T-helper 1 cell treated with Interleukin-12 subunit alpha and Interleukin-12 subunit beta and Interleukin-4 antibody, amounts not matched to agents 30 ng/mL and 1 ng/mL, for 36 hours (primary cell): ENCODE data around the gene SLC5A4. TPM values are rescaled to one million over a fixed set of nuclear protein-coding genes. Genes with fewer than 3 reads are reported as not detected.
"Not testable (repeated sequence)": the region's sequence is repeated elsewhere in the genome, so short reads cannot be mapped to it uniquely, and the experiment has no call there.

Experiments used
- intact Hi-C: fragments of 100-400 bp; cut with micrococcal nuclease; formaldehyde crosslinking; loops from one replicate; pipeline ENCODE4 v1.15.1; 2024
- total RNA-seq: library from RNA; stranded (reverse); gene quantifications from 2 replicates; pipeline ENCODE4 v1.2.3, GENCODE V29; 2022

The SLC5A4 gene
- total RNA-seq, 1 donor from 2014 or later, result not detected

- intact Hi-C loops, result no loop called here
These were observed 52.5 kb downstream of the SLC5A4 start for GRCh38 chr22:32202539-32203180.

- intact Hi-C loops, result no loop called here
These were observed 53.0 kb downstream of the SLC5A4 start for GRCh38 chr22:32202161-32202538.

- intact Hi-C loops, result no loop called here
These were observed 54.4 kb downstream of the SLC5A4 start for GRCh38 chr22:32200752-32201151.

- intact Hi-C loops, result no loop called here
These were observed 55.2 kb downstream of the SLC5A4 start for GRCh38 chr22:32199961-32200360.

GRCh38 chr22:32199341-32199740 is 55.8 kb downstream of the SLC5A4 start:
- intact Hi-C loops, result no loop called here

- intact Hi-C loops, result not testable (repeated sequence)
These were observed 57.5 kb downstream of the SLC5A4 start for GRCh38 chr22:32197553-32198226.

- intact Hi-C loops, result not testable (repeated sequence)
These were observed 59.2 kb downstream of the SLC5A4 start for GRCh38 chr22:32195900-32196299.

- intact Hi-C loops, result not testable (repeated sequence)
These were observed 61.8 kb downstream of the SLC5A4 start for GRCh38 chr22:32193346-32193745.

- intact Hi-C loops, result not testable (repeated sequence)
These were observed 64.1 kb downstream of the SLC5A4 start for GRCh38 chr22:32191021-32191420.

- intact Hi-C loops, result no loop called here
These were observed 69.3 kb downstream of the SLC5A4 start for GRCh38 chr22:32185821-32186220.

GRCh38 chr22:32183625-32184024 is 71.5 kb downstream of the SLC5A4 start:
- intact Hi-C loops, result no loop called here

GRCh38 chr22:32181043-32181442 is 74.1 kb downstream of the SLC5A4 start:
- intact Hi-C loops, result no loop called here

GRCh38 chr22:32177221-32177765 is 77.9 kb downstream of the SLC5A4 start:
- intact Hi-C loops, result no loop called here

GRCh38 chr22:32175683-32176644 is 79.2 kb downstream of the SLC5A4 start:
- intact Hi-C loops, result no loop called here

GRCh38 chr22:32175115-32175514 is 80.0 kb downstream of the SLC5A4 start:
- intact Hi-C loops, result no loop called here

Other genes starting within 250 kb of the SLC5A4 start
- not detected in 2 replicates for gene SLC5A1, start 212.1 kb downstream of the SLC5A4 start, total RNA-seq
- gene C22orf42, start 96.0 kb downstream of the SLC5A4 start, total RNA-seq, result not detected in 2 replicates
- gene RFPL2, start 50.3 kb downstream of the SLC5A4 start, total RNA-seq, result 0.15 TPM in 1 of 2 replicates, not detected in the other
- gene RFPL3, start 102.5 kb upstream of the SLC5A4 start, total RNA-seq, result not detected in 2 replicates
- 67.4 and 69.5 TPM in 2 replicates for gene RTCB, start 156.9 kb upstream of the SLC5A4 start, total RNA-seq
- gene BPIFC, start 209.1 kb upstream of the SLC5A4 start, total RNA-seq, result not detected in 2 replicates
- gene FBXO7, start 219.5 kb upstream of the SLC5A4 start, total RNA-seq, result 91.3 and 95.6 TPM in 2 replicates